Measurements from ENCODE around the gene THADA. TPM values are rescaled to one million over a fixed set of nuclear protein-coding genes. Genes with fewer than 3 reads are reported as not detected.

THADA gene
- total RNA-seq, 1 experiment from 2014 or later: 20.1 TPM

- no peak overlapping the region for H2BK12ac ChIP-seq (ENCODE audit: insufficient read length, low read depth, low read length)
- Mint-ChIP-seq H3K27ac (no peak overlapping the region), H3K4me3 (no peak overlapping the region), H3K27me3 (ENCODE audit: low read depth) (no peaks in the 10 kb centered on the region), H3K36me3 (ENCODE audit: insufficient read depth in 1 of 3, low read depth in 3 of 3) (peaks cover 0 to 8% (median 8%) of the 10 kb centered on the region in 3 experiments; a peak in 4 of 7 replicates), H3K9me3 (no peaks in the 10 kb centered on the region), H3K4me1 (peaks cover 12 to 14% of the 10 kb centered on the region in 2 experiments; a peak in 3 of 4 replicates)
- H3K23me2 ChIP-seq (ENCODE audit: insufficient read length, low read depth, low read length, poor library complexity, severe bottlenecking): no peaks in the 10 kb centered on the region
- no peak overlapping the region for H3K18ac ChIP-seq (ENCODE audit: insufficient read length, low read depth, low read length)
- H3K4me1 ChIP-seq (ENCODE audit: insufficient read depth, low read length): no peaks in the 10 kb centered on the region; the same call in 1 of the 2 replicates
- H3K4me2 ChIP-seq (ENCODE audit: insufficient read depth, insufficient read length, low read length): no peak overlapping the region
- no peak overlapping the region for H2AFZ ChIP-seq (ENCODE audit: low read length)
- H3K14ac ChIP-seq (ENCODE audit: insufficient read depth, low read length): no peak overlapping the region
- H3K9ac ChIP-seq (ENCODE audit: extremely low read depth, insufficient read length, low read length): no peak overlapping the region
- H3K27me3 ChIP-seq (ENCODE audit: insufficient read depth, low read length): no peaks in the 10 kb centered on the region
- no peaks in the 10 kb centered on the region for H3K79me1 ChIP-seq (ENCODE audit: insufficient read depth, low read depth, low read length, poor library complexity, severe bottlenecking)
- no peak overlapping the region for H3K56ac ChIP-seq (ENCODE audit: insufficient read length, low read depth, low read length)
- no peak for TF ChIP-seq CTCF (conservative IDR thresholded peaks at IDR 0.05)
- H4K91ac ChIP-seq (ENCODE audit: insufficient read length, low read depth, low read length): no peak overlapping the region
- no peak overlapping the region for H2AK5ac ChIP-seq (ENCODE audit: insufficient read length, low read length)
- no peak overlapping the region for H4K5ac ChIP-seq (ENCODE audit: insufficient read length, low read depth, low read length)
- no peaks in the 10 kb centered on the region for H3K9me3 ChIP-seq (ENCODE audit: control insufficient read depth, low read depth, low read length)
- H2BK20ac ChIP-seq (ENCODE audit: low read depth, low read length, poor library complexity, severe bottlenecking): no peak overlapping the region
- H3K4ac ChIP-seq (ENCODE audit: low read depth, low read length): no peak overlapping the region
- no peaks in the 10 kb centered on the region for H4K20me1 ChIP-seq (ENCODE audit: control insufficient read depth, insufficient read depth, insufficient read length)
- no peak overlapping the region for H2BK120ac ChIP-seq (ENCODE audit: low read depth, low read length, poor library complexity, severe bottlenecking)
- no peaks in the 10 kb centered on the region for H3K79me2 ChIP-seq (ENCODE audit: insufficient read depth, low read length)
- H3K27ac ChIP-seq (ENCODE audit: insufficient read length, low read depth, low read length): no peak overlapping the region
- no peak overlapping the region for H2BK5ac ChIP-seq (ENCODE audit: insufficient read length, low read length)
- no peak for DNase-seq
- H2BK15ac ChIP-seq (ENCODE audit: low read depth, low read length): no peak overlapping the region
- H3K23ac ChIP-seq (ENCODE audit: insufficient read length, low read depth, low read length): no peak overlapping the region
- no peak overlapping the region for H4K8ac ChIP-seq (replicated peaks; ENCODE audit: insufficient read length, low read depth, low read length)
- H3T11ph ChIP-seq (ENCODE audit: low read length): no peak overlapping the region
- no CpG with 5 or more reads among the region's 3 CpGs for WGBS (ENCODE audit: extremely low coverage, insufficient read length, low lambda C conversion rate)
Measured at GRCh38 chr2:43515248-43515647, 80.6 kb downstream of the THADA start.

Data from H9 (cell line).